Upper lobe of left lung (tissue), 6 donors: ENCODE measurements around the gene EMSY. TPM values are rescaled to one million over a fixed set of nuclear protein-coding genes. Genes with fewer than 3 reads are reported as not detected.
A peak's percentile ranks its signal among the peaks of the same experiment; 100 is the strongest.

Experiments used
- ATAC-seq, 2 donors: fragments of 200-7000 bp; cut with Tn5 transposase; one replicate each; pipeline ENCODE4 v1.9.1; 2022; ENCODE audit warnings: mild to moderate bottlenecking in 2 of 2, moderate library complexity in 2 of 2; ENCODE audit not compliant: low FRiP score in 2 of 2
- DNase-seq, 2 donors: peaks; one replicate each; pipeline ENCODE4 v3.0.0-alpha.2; 2019 to 2020
- H3K27ac ChIP-seq, 4 donors: fragments of 200-600 bp; sonication (generic); one replicate each; pipeline ENCODE4 v1.5.1; 2016 to 2019
- H3K27me3 ChIP-seq, 4 donors: fragments of 200-600 bp; sonication (generic); one replicate each; pipeline ENCODE4 v1.5.1; 2017 to 2019
- H3K36me3 ChIP-seq, 4 donors: fragments of 200-600 bp; sonication (generic); one replicate each; pipeline ENCODE4 v1.5.1; 2016 to 2019
- H3K4me1 ChIP-seq, 4 donors: fragments of 200-600 bp; sonication (generic); one replicate each; pipeline ENCODE4 v1.5.1; 2018 to 2019
- H3K4me3 ChIP-seq, 4 donors: fragments of 200-600 bp; sonication (generic); one replicate each; pipeline ENCODE4 v1.5.1; 2017 to 2019; ENCODE audit warnings: mild to moderate bottlenecking in 2 of 4, moderate library complexity in 1 of 4
- H3K9me3 ChIP-seq, 4 donors: fragments of 200-600 bp; sonication (generic); one replicate each; pipeline ENCODE4 v1.5.1; 2018 to 2019
- CTCF ChIP-seq, 6 experiments: fragments of 450-650 bp in 4 of 6; fragments of 200-600 bp in 2 of 6; sonication (generic) in 2 of 6; IDR thresholded peaks; one replicate each; pipeline ENCODE4 v1.5.1; 2016 to 2019; ENCODE audit warnings: antibody characterized with exemption in 6 of 6
- EP300 ChIP-seq, 4 donors: sonication (generic); formaldehyde crosslinking; IDR thresholded peaks; one replicate each; pipeline ENCODE4 v1.5.1; 2017; ENCODE audit warnings: antibody characterized with exemption in 4 of 4, control low read depth in 2 of 4
- POLR2A ChIP-seq, 4 donors: fragments of 450-650 bp; IDR thresholded peaks; one replicate each; pipeline ENCODE4 v1.5.1; 2016 to 2017; ENCODE audit warnings: antibody characterized with exemption in 4 of 4, mild to moderate bottlenecking in 2 of 4
- POLR2AphosphoS5 ChIP-seq, 2 donors: sonication (generic); formaldehyde crosslinking; IDR thresholded peaks; one replicate each; pipeline ENCODE4 v1.5.1; 2017; ENCODE audit warnings: antibody characterized with exemption in 2 of 2
- WGBS, 2 donors: methylation state at CpG; one replicate each; pipeline ENCODE4 v1.1.5; 2017 to 2018; 5-methylcytosine and 5-hydroxymethylcytosine counted together
- total RNA-seq, 6 donors: library from RNA; depleted of rRNA in 4 of 6; stranded (reverse); fragments of >200 nt in 4 of 6; gene quantifications; one replicate each; pipeline versions ENCODE4 v1.1.0 to v1.2.1, GENCODE V29; 2016 to 2021
- donor health status: DM: no; HTN: no; CAD: no; lungs with moderate emphysema.
- donor health status: DM: no; HTN: yes; CAD: no; lungs with severe emphysema.

The EMSY gene
- total RNA-seq, 6 donors from 2014 or later = 14.6 to 66.0 (median 20.9) TPM

DNA sequence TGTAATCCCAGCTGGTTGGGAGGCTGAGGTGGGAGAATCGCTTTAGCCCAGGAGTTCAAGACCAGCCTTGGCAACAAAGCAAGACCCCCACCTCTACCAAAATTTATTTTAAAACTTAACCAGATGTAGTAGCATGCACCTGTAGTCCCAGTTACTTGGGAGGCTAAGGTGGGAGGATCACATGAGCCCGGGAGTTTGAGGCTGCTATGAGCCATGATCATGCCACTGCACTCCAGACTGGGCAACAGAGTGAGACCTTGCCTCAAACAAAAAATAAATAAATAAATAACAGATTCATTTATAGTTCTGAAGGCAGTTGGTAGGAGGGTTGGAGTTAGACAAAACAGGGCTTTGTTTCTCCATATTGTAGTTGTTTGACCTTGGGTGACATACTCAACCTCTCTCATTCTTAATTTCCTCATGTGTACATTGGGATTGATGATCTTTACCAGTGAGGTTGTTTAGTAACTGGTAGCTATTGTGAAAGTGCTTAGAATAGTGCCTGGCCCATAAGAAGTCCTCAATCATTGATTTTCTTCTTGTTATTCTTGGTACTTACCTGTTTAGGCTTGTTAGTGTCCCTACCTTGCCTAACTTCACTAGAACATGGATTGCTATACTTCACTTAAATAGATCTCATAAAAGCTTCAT is 79.1 kb downstream of the EMSY start:
- no peaks in the 10 kb centered on the region for H3K9me3 ChIP-seq
- no peaks in the 10 kb centered on the region for H3K27me3 ChIP-seq
- H3K4me1 ChIP-seq = peaks cover 4 to 8% (median 5%) of the 10 kb centered on the region in 4 donors
- no peak for ATAC-seq
- WGBS, 2 donors = 92 to 96% methylated on average over 2 of the region's 2 CpGs
- TF ChIP-seq POLR2A (IDR thresholded peaks at IDR 0.05) = no peak
- TF ChIP-seq POLR2AphosphoS5 (IDR thresholded peaks at IDR 0.05) = no peak
- no peak for TF ChIP-seq CTCF (IDR thresholded peaks at IDR 0.05)
- TF ChIP-seq EP300 (IDR thresholded peaks at IDR 0.05) = no peak
- no peak overlapping the region for H3K4me3 ChIP-seq
- H3K36me3 ChIP-seq = peaks cover 2 to 51% (median 10%) of the 10 kb centered on the region in 4 donors
- no peak for DNase-seq
- H3K27ac ChIP-seq = no peak overlapping the region

DNA sequence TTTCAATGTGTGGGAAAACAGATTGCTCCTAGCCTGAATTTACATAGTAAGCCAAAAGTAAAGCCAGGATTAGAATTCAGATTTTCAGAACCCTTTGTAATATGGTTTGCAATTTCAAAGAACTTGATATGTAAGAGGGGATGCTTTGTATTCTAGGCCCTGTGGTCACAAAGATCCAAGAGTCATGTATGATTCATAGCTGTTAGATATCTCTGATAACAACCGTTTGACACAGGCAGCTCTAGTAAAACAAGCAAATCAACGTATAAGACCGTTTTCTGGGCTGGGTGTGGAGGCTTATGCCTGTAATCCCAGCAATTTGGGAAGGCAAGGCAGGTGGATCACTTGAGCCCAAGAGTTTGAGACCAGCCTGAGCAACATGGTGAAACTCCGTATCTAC is 79.6 kb downstream of the EMSY start:
- H3K36me3 ChIP-seq = peaks cover 6 to 51% (median 12%) of the 10 kb centered on the region in 4 donors
- 82 to 86% methylated on average over 4 of the region's 4 CpGs for WGBS, 2 donors
- DNase-seq = no peak
- no peak overlapping the region for H3K27ac ChIP-seq
- H3K4me3 ChIP-seq = no peak overlapping the region
- no peak for ATAC-seq
- peaks cover 4 to 8% (median 5%) of the 10 kb centered on the region in 4 donors for H3K4me1 ChIP-seq
- no peaks in the 10 kb centered on the region for H3K9me3 ChIP-seq
- H3K27me3 ChIP-seq = no peaks in the 10 kb centered on the region
- TF ChIP-seq CTCF (IDR thresholded peaks at IDR 0.05) = no peak
- TF ChIP-seq EP300 (IDR thresholded peaks at IDR 0.05) = no peak

- Histone ChIP-seq H3K4me3 (no peak overlapping the region), H3K36me3 (peaks cover 6 to 55% (median 13%) of the 10 kb centered on the region in 4 donors), H3K27me3 (no peaks in the 10 kb centered on the region), H3K4me1 (peaks cover 4 to 8% (median 5%) of the 10 kb centered on the region in 4 donors), H3K27ac (no peak overlapping the region), H3K9me3 (no peaks in the 10 kb centered on the region)
- WGBS, 2 donors = 80 to 87% methylated on average over 1 of the region's 1 CpG
- peak in 1 of 2 donors; percentile 79 for ATAC-seq
- TF ChIP-seq POLR2AphosphoS5 (IDR thresholded peaks at IDR 0.05) (no peak), CTCF (IDR thresholded peaks at IDR 0.05) (no peak), POLR2A (IDR thresholded peaks at IDR 0.05) (no peak), EP300 (IDR thresholded peaks at IDR 0.05) (no peak)
- DNase-seq = peak in 1 of 2 donors; percentile 23
These were observed 80.1 kb downstream of the EMSY start for GRCh38 chr11:76524919-76525318.

DNA sequence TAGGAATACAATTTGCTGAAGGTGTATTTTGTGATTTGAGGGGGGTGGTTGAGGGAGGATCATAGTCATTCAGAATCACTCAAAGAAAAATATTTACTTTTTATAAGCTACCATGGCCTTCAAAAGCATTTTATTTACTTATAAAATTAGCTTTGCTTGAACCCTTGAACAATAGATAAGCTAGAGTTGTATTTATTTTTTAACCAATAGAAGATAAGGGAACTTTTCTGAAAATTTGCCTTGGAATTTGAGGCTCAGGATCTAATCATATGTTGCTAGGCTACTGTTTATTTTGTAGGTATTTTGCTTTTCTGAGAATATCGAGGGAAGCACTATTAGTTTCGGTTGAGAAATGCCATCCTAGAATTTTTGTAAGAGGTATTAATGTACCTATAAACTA is 82.1 kb downstream of the EMSY start:
- H3K27ac ChIP-seq = no peak overlapping the region
- TF ChIP-seq EP300 (IDR thresholded peaks at IDR 0.05) (no peak), POLR2AphosphoS5 (IDR thresholded peaks at IDR 0.05) (no peak), CTCF (IDR thresholded peaks at IDR 0.05) (no peak), POLR2A (IDR thresholded peaks at IDR 0.05) (no peak)
- H3K27me3 ChIP-seq = no peaks in the 10 kb centered on the region
- peaks cover 4 to 8% (median 5%) of the 10 kb centered on the region in 4 donors for H3K4me1 ChIP-seq
- ATAC-seq (no peak), DNase-seq (no peak)
- peaks cover 6 to 70% (median 20%) of the 10 kb centered on the region in 4 donors for H3K36me3 ChIP-seq
- H3K4me3 ChIP-seq = no peak overlapping the region
- no peaks in the 10 kb centered on the region for H3K9me3 ChIP-seq
- 36 to 71% methylated on average over 2 of the region's 2 CpGs for WGBS, 2 donors

- H3K27ac ChIP-seq = no peak overlapping the region
- no peaks in the 10 kb centered on the region for H3K27me3 ChIP-seq
- H3K9me3 ChIP-seq = no peaks in the 10 kb centered on the region
- 68 to 95% methylated on average over 2 of the region's 2 CpGs for WGBS, 2 donors
- H3K4me1 ChIP-seq = no peaks in the 10 kb centered on the region
- H3K4me3 ChIP-seq = no peak overlapping the region
- no peak for DNase-seq
- ATAC-seq = no peak
- TF ChIP-seq CTCF (IDR thresholded peaks at IDR 0.05) (no peak), POLR2AphosphoS5 (IDR thresholded peaks at IDR 0.05) (no peak), POLR2A (IDR thresholded peaks at IDR 0.05) (no peak), EP300 (IDR thresholded peaks at IDR 0.05) (no peak)
- H3K36me3 ChIP-seq = peaks cover 8 to 81% (median 48%) of the 10 kb centered on the region in 4 donors
These were observed 97.6 kb downstream of the EMSY start for GRCh38 chr11:76542436-76542835.
